Measurements from ENCODE around the gene ZSCAN31.
"Not testable (repeated sequence)": the region's sequence is repeated elsewhere in the genome, so short reads cannot be mapped to it uniquely, and the experiment has no call there.

Gene ZSCAN31

DNA sequence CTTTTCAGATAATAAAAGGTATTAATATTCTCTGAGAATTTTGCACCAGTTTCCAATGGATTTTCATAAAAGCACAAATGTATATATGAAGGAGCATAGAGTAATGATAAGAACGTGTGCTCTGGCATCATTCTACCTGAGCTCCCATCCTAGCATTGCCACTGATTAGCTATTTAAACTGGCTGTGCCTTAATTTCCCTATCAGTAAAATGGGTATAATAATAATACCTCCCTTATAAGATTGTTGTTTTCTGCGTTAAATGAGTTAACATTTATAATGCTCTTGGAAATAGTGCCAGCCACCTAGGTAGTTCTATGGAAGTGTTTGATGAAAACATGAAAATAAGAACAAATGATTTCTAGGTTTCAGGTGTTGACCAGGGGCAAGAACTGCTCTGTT is 25.0 kb upstream of the ZSCAN31 start:
- TF ChIP-seq, protein P1, sequence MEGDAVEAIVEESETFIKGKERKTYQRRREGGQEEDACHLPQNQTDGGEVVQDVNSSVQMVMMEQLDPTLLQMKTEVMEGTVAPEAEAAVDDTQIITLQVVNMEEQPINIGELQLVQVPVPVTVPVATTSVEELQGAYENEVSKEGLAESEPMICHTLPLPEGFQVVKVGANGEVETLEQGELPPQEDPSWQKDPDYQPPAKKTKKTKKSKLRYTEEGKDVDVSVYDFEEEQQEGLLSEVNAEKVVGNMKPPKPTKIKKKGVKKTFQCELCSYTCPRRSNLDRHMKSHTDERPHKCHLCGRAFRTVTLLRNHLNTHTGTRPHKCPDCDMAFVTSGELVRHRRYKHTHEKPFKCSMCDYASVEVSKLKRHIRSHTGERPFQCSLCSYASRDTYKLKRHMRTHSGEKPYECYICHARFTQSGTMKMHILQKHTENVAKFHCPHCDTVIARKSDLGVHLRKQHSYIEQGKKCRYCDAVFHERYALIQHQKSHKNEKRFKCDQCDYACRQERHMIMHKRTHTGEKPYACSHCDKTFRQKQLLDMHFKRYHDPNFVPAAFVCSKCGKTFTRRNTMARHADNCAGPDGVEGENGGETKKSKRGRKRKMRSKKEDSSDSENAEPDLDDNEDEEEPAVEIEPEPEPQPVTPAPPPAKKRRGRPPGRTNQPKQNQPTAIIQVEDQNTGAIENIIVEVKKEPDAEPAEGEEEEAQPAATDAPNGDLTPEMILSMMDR (IDR thresholded peaks at IDR 0.05; ENCODE audit: control insufficient read depth, insufficient read depth, low read depth, low read length, missing control alignments) = no peak
- no peak for DNase-seq (ENCODE audit: low read depth)
- H3K4me3 ChIP-seq (ENCODE audit: control insufficient read depth, low read depth, low read length) = no peak overlapping the region

DNA sequence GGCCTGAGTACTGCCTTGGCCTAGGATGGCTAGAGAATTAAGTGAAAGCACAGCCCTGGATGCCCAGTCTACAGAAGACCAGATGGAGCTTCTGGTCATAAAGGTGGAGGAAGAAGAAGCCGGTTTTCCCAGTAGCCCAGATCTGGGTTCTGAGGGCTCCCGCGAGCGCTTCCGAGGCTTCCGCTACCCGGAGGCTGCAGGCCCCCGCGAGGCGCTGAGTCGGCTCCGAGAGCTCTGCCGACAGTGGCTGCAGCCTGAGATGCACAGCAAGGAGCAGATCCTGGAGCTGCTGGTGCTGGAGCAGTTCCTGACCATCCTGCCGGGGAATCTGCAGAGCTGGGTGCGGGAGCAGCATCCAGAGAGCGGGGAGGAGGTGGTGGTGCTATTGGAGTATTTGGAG is 23.6 kb upstream of the ZSCAN31 start:
- DNase-seq (ENCODE audit: low read depth) = not testable (repeated sequence)

GRCh38 chr6:28357036-28357435 is 21.1 kb upstream of the ZSCAN31 start:
- H3K4me3 ChIP-seq (ENCODE audit: control insufficient read depth, low read depth, low read length) = no peak overlapping the region
- DNase-seq (ENCODE audit: low read depth) = no peak
- TF ChIP-seq, protein P1 (IDR thresholded peaks at IDR 0.05; ENCODE audit: control insufficient read depth, insufficient read depth, low read depth, low read length, missing control alignments) = no peak

More for the DNA sequence above, 23.6 kb upstream of the ZSCAN31 start:
- not testable (repeated sequence) for H3K4me3 ChIP-seq (ENCODE audit: control insufficient read depth, low read depth, low read length)

- H3K4me3 ChIP-seq (ENCODE audit: control insufficient read depth, low read depth, low read length) = no peak overlapping the region
- TF ChIP-seq, protein P1 (IDR thresholded peaks at IDR 0.05; ENCODE audit: control insufficient read depth, insufficient read depth, low read depth, low read length, missing control alignments) = no peak
- DNase-seq (ENCODE audit: low read depth) = no peak
Measured at GRCh38 chr6:28356666-28357020, 20.7 kb upstream of the ZSCAN31 start.

- TF ChIP-seq, protein P1 (IDR thresholded peaks at IDR 0.05; ENCODE audit: control insufficient read depth, insufficient read depth, low read depth, low read length, missing control alignments) = peak; percentile 69
- peak overlapping the region; percentile 53 for H3K4me3 ChIP-seq (ENCODE audit: control insufficient read depth, low read depth, low read length)
- DNase-seq (ENCODE audit: low read depth) = peak; percentile 73
Measured at GRCh38 chr6:28355743-28356665, 20.1 kb upstream of the ZSCAN31 start.

DNA sequence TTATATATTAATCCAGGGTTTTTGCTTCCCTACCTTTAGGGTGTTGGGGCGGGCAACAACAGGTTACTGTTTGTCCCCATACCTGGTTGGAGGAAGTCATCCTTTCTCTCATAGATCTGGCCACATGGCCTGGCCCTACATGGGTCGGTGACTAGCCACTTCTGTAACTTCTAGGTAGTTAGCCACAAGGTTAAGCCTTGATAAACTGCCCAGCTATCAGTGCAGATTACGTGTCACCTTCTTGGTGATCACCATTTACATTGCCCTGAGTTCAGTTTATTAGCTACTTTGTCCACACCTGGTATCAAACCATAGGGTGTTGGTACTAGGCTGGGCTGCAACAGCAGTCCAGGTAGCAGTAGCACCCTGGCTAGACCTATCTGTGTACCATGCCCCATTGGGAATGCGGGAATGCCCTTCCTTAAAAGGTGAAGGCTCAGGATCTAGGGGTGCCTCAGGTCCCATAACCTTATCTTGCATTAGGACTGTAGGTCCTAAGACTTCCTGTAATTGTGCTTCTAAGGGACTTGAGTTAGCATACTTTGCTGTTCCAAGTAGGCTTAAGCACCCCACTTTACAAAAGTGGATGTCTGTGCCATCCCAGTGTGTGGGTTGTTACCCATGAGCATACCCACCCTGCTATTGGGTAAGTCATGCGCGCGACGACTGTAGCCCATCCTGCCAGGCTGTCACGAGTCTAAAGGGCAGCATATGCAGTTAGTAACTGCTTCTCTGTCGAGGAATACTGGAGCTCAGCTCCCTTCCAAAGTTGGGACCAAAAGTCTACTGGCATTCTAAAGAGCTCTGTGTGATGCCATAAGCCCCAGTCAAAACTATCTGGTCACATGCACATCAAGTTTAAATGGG is 19.0 kb upstream of the ZSCAN31 start:
- TF ChIP-seq, protein P1 (IDR thresholded peaks at IDR 0.05; ENCODE audit: control insufficient read depth, insufficient read depth, low read depth, low read length, missing control alignments) = no peak
- peak overlapping the region; percentile 53 for H3K4me3 ChIP-seq (ENCODE audit: control insufficient read depth, low read depth, low read length)
- DNase-seq (ENCODE audit: low read depth) = no peak

All from AG09309 (cell line).